G401 (cell line): Measurements from ENCODE around the gene ESYT3. TPM values are rescaled to one million over a fixed set of nuclear protein-coding genes. Genes with fewer than 3 reads are reported as not detected.
"Not testable (repeated sequence)": the region's sequence is repeated elsewhere in the genome, so short reads cannot be mapped to it uniquely, and the experiment has no call there.

Source experiments
- DNase-seq: peaks from one replicate; pipeline ENCODE4 v3.0.0-alpha.2; 2015; ENCODE audit warnings: low spot score
- in situ Hi-C: cut with HindIII; loops from 2 replicates; pipeline ENCODE4 v1.10.0; 2016; ENCODE audit warnings: low sequenced_read_pairs, mixed read lengths
- total RNA-seq: library from RNA; depleted of rRNA; stranded (reverse); fragments of >200 nt; shearing (Covaris generic); gene quantifications from 2 replicates; pipeline ENCODE4 v1.2.3, GENCODE V29; 2014; rRNA removed

The ESYT3 gene
- total RNA-seq, 1 experiment from 2014 or later, result not detected

DNA sequence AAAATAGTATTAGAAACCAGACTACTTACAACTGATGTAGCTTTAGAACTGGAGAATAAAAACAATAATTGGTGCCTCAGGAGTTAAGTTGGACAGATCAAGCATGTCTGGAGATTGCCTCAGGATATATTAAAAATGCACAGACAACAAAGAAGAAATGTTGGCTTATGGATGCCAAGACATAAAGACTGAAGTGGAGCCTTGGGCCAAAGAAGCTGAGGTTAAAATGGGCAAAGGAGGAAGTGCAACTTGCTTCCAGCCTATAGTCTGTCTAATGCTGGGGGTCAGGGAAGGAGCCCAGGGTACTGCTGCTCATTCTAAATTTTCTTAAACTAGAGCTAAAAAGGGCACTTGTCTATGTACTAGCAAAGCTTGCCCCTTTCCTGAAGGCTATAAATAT, 77.5 kb downstream of the ESYT3 start:
- in situ Hi-C loops, result no loop called here
- DNase-seq, result no peak

- no peak for DNase-seq
- in situ Hi-C loops, result no loop called here
Measured at GRCh38 chr3:138513090-138513843, 78.9 kb downstream of the ESYT3 start.

DNA sequence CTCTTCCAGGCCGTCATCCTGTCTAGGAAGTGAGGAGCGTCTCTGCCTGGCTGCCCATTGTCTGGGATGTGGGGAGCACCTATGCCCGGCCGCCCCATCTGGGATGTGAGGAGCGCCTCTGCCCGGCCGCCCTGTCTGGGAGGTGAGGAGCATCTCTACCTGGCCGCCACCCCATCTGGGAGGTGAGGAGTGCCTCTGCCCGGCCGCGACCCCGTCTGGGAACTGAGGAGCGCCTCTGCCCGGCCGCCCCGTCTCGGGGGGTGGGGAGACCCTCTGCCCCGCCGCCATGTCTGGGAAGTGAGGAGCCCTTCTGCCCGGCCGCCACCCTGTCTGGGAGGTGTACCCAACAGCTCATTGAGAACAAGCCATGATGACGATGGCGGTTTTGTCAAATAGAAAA, 87.0 kb downstream of the ESYT3 start:
- in situ Hi-C loops, DNase-seq: not testable (repeated sequence)

Other genes with a start within 250 kb of the ESYT3 start
- gene ARMC8, start 247.3 kb upstream of the ESYT3 start, total RNA-seq, result 31.5 and 48.4 TPM in 2 replicates
- not detected in 2 replicates for gene NME9, start 104.8 kb upstream of the ESYT3 start, total RNA-seq
- 37.5 and 37.9 TPM in 2 replicates for gene MRAS, start 86.0 kb upstream of the ESYT3 start, total RNA-seq
- 22.3 and 35.3 TPM in 2 replicates for gene CEP70, start 159.6 kb downstream of the ESYT3 start, total RNA-seq
- gene FAIM, start 174.2 kb downstream of the ESYT3 start, total RNA-seq, result 23.8 and 26.2 TPM in 2 replicates